GM12878 (cell line): ENCODE results near the gene TMC4. TPM values are rescaled to one million over a fixed set of nuclear protein-coding genes. Genes with fewer than 3 reads are reported as not detected.

Source experiments
- ATAC-seq: fragments of 200-7000 bp; cut with Tn5 transposase; 3 replicates; pipeline ENCODE4 v1.9.1; 2020; ENCODE audit warnings: mild to moderate bottlenecking, moderate library complexity
- BruUV-seq: library from RNA; stranded (reverse); fragments of 400-500 nt; replicated peaks from 2 replicates; lab custom pipeline; 2021; lab: Mats Ljungman, UMichigan
- CTCF ChIA-PET: fragments of 300-600 bp; sonication (Branson Sonifier 250); formaldehyde crosslinking; extraction: SDS; loops from one replicate; lab custom pipeline; 2021; ENCODE audit warnings: inconsistent platforms; lab: Yijun Ruan, JAX
- POLR2A ChIA-PET: fragments of 350-600 bp; formaldehyde crosslinking; extraction: SDS; loops from one replicate; lab custom pipeline; 2021; ENCODE audit warnings: inconsistent platforms; lab: Charles Lee
- RAD21 ChIA-PET: fragments of 300-600 bp; sonication (Branson Sonifier 250); formaldehyde crosslinking; loops from one replicate; lab custom pipeline; 2023; ENCODE audit warnings: antibody characterized with exemption; ENCODE audit not compliant: unreplicated experiment; lab: Charles Lee
- SMC1A ChIA-PET: fragments of 300-600 bp; sonication (Branson Sonifier 250); formaldehyde crosslinking; loops from one replicate; lab custom pipeline; 2023; ENCODE audit not compliant: unreplicated experiment, uncharacterized antibody; lab: Charles Lee
- DNase-seq: peaks from one replicate; pipeline ENCODE4 v3.0.0-alpha.2; 2011; ENCODE audit warnings: low read depth, low spot score
- FAIRE-seq: peaks from 3 replicates; lab custom pipeline; 2011; peaks lifted over from hg19 to GRCh38; lab: Jason Lieb, UNC
- H2AFZ ChIP-seq: 2 replicates; pipeline ENCODE4 v1.6.0; 2011; ENCODE audit warnings: low read depth, low read length, control low read depth; ENCODE audit not compliant: control insufficient read depth
- H3K27ac ChIP-seq: 2 replicates; pipeline ENCODE4 v1.5.1; 2011; ENCODE audit warnings: control low read depth; ENCODE audit not compliant: control insufficient read depth, insufficient read depth
- H3K27me3 ChIP-seq, 2 experiments: replicated peaks in 1 of 2; 2 replicates each; pipeline versions ENCODE4 v1.6.0 to v1.6.1; 2011; ENCODE audit warnings: low read length in 1 of 2; ENCODE audit not compliant: control insufficient read depth in 2 of 2, insufficient read depth in 2 of 2
- H3K36me3 ChIP-seq, 2 experiments: 2 replicates each; pipeline ENCODE4 v1.5.1; 2011; ENCODE audit warnings: low read length in 1 of 2; ENCODE audit not compliant: control insufficient read depth in 2 of 2, insufficient read depth in 2 of 2
- H3K4me1 ChIP-seq: 2 replicates; pipeline ENCODE4 v1.6.1; 2011; ENCODE audit warnings: mild to moderate bottlenecking, low read length, moderate library complexity, mixed read lengths; ENCODE audit not compliant: control insufficient read depth, insufficient read depth
- H3K4me2 ChIP-seq: 2 replicates; pipeline ENCODE4 v1.6.0; 2011; ENCODE audit warnings: control low read depth; ENCODE audit not compliant: control insufficient read depth, insufficient read depth
- H3K4me3 ChIP-seq: fragments of 200-600 bp; sonication (generic); 2 replicates; pipeline ENCODE4 v1.5.1; 2016
- H3K79me2 ChIP-seq: 2 replicates; pipeline ENCODE4 v1.6.0; 2011; ENCODE audit warnings: low read length; ENCODE audit not compliant: control insufficient read depth, insufficient read depth
- H3K9ac ChIP-seq: 2 replicates; pipeline ENCODE4 v1.8.0; 2011; ENCODE audit warnings: low read length, control low read depth, mixed read lengths; ENCODE audit not compliant: control insufficient read depth, insufficient read depth
- H3K9me3 ChIP-seq: replicated peaks from 3 replicates; pipeline ENCODE4 v1.5.1; 2011; ENCODE audit warnings: mild to moderate bottlenecking, low read length; ENCODE audit not compliant: control insufficient read depth, insufficient read depth
- H4K20me1 ChIP-seq: 2 replicates; pipeline ENCODE4 v1.6.0; 2011; ENCODE audit not compliant: control insufficient read depth, insufficient read depth
- BCL11A ChIP-seq: IDR thresholded peaks from 2 replicates; pipeline ENCODE4 v1.6.1; 2011; ENCODE audit warnings: low read depth, low read length
- BRCA1 ChIP-seq: IDR thresholded peaks from 2 replicates; pipeline ENCODE4 v1.6.1; 2011; ENCODE audit warnings: low read depth, low read length, improper control_type of control experiment
- CREM ChIP-seq: IDR thresholded peaks from 2 replicates; pipeline ENCODE4 v1.6.1; 2014; ENCODE audit warnings: antibody characterized with exemption, low read depth
- DPF2 ChIP-seq: fragments of 450-650 bp; IDR thresholded peaks from 2 replicates; pipeline ENCODE4 v1.6.1; 2017; ENCODE audit warnings: mild to moderate bottlenecking
- EZH2 ChIP-seq: IDR thresholded peaks from 2 replicates; pipeline ENCODE4 v1.6.1; 2012; ENCODE audit warnings: low read depth, mild to moderate bottlenecking, control low read depth, inconsistent platforms, low read length, borderline replicate concordance; ENCODE audit not compliant: control insufficient read depth
- IKZF1 ChIP-seq: fragments of 450-650 bp; conservative IDR thresholded peaks from 2 replicates; pipeline ENCODE4 v1.6.1; 2017; ENCODE audit warnings: antibody characterized with exemption, mild to moderate bottlenecking
- JUND ChIP-seq: IDR thresholded peaks from 2 replicates; pipeline ENCODE4 v1.6.1; 2012; ENCODE audit warnings: low read depth, mild to moderate bottlenecking, low read length, improper control_type of control experiment, moderate library complexity
- MXI1 ChIP-seq: fragments of 150-350 bp; IDR thresholded peaks from 2 replicates; pipeline ENCODE4 v1.6.1; 2011; ENCODE audit warnings: low read depth, mild to moderate bottlenecking, inconsistent platforms, low read length, improper control_type of control experiment
- PAX5 ChIP-seq: IDR thresholded peaks from 2 replicates; pipeline ENCODE4 v1.6.1; 2011; ENCODE audit warnings: low read depth, low read length, borderline replicate concordance
- POLR2AphosphoS2 ChIP-seq: IDR thresholded peaks from 2 replicates; pipeline ENCODE4 v1.6.1; 2011; ENCODE audit warnings: low read depth, mild to moderate bottlenecking, low read length, improper control_type of control experiment, moderate library complexity
- RCOR1 ChIP-seq: conservative IDR thresholded peaks from 2 replicates; pipeline ENCODE4 v1.6.1; 2012; ENCODE audit warnings: low read depth, low read length, improper control_type of control experiment
- RELA ChIP-seq: fragments of 450-650 bp; IDR thresholded peaks from 2 replicates; pipeline ENCODE4 v1.8.0; 2014; ENCODE audit warnings: borderline replicate concordance; ENCODE audit not compliant: partially characterized antibody
- SIX5 ChIP-seq: IDR thresholded peaks from 2 replicates; pipeline ENCODE4 v1.6.1; 2011; ENCODE audit warnings: mild to moderate bottlenecking, low read depth, low read length, moderate library complexity; ENCODE audit not compliant: severe bottlenecking
- SREBF1 ChIP-seq: IDR thresholded peaks from 2 replicates; pipeline ENCODE4 v1.6.1; 2012; ENCODE audit warnings: mild to moderate bottlenecking, low read length
- SRF ChIP-seq, 2 experiments: IDR thresholded peaks; 2 replicates each; pipeline ENCODE4 v1.6.1; 2011; ENCODE audit warnings: low read depth in 2 of 2, low read length in 2 of 2, mild to moderate bottlenecking in 1 of 2, moderate library complexity in 1 of 2
- TCF7 ChIP-seq: IDR thresholded peaks from 2 replicates; pipeline ENCODE4 v1.6.1; 2014; ENCODE audit warnings: antibody characterized with exemption, borderline replicate concordance
- ZNF217 ChIP-seq: fragments of 450-650 bp; IDR thresholded peaks from 2 replicates; pipeline ENCODE4 v1.6.1; 2017; ENCODE audit warnings: antibody characterized with exemption, mild to moderate bottlenecking
- ZNF24 ChIP-seq: fragments of 450-650 bp; IDR thresholded peaks from 2 replicates; pipeline ENCODE4 v1.6.1; 2017; ENCODE audit warnings: antibody characterized with exemption, mild to moderate bottlenecking
- ZNF622 ChIP-seq: fragments of 450-650 bp; IDR thresholded peaks from 2 replicates; pipeline ENCODE4 v1.6.1; 2017; ENCODE audit warnings: mild to moderate bottlenecking, inconsistent platforms
- WGBS: methylation state at CpG from one replicate; pipeline ENCODE4 v1.1.6; 2016; ENCODE audit warnings: low lambda C conversion rate; ENCODE audit not compliant: insufficient replicate concordance, insufficient coverage; ENCODE audit errors: missing lambda C conversion rate; 5-methylcytosine and 5-hydroxymethylcytosine counted together
- in situ Hi-C: fragments of 300-500 bp; cut with MboI; formaldehyde crosslinking; loops from 9 replicates; pipeline ENCODE4 v1.14.3; 2018; ENCODE audit warnings: mixed read lengths
- intact Hi-C: fragments of 100-400 bp; cut with micrococcal nuclease; formaldehyde crosslinking; loops from one replicate; pipeline ENCODE4 v1.14.2; 2022; ENCODE audit not compliant: unreplicated experiment
- polyA plus RNA-seq, 11 experiments: library from polyadenylated mRNA; depleted of rRNA in 4 of 11; unstranded in 6 of 11; stranded (reverse) in 5 of 11; fragments of >200 nt; fragmentation: Nextera tagmentation in 4 of 11; fragmentation: Illumina TruSeq in 1 of 11; extraction: Ambion mirVana in 4 of 11; extraction: Trizol in 1 of 11; gene quantifications; 1 replicate in 1 of 11; 2 replicates in 10 of 11; pipeline versions ENCODE4 v1.2.1 to v1.2.3, GENCODE V29; 2011 to 2016; ENCODE audit warnings: inconsistent platforms in 2 of 11, missing spikeins in 2 of 11, low read depth in 1 of 11
- total RNA-seq, 4 experiments: library from RNA; depleted of rRNA in 3 of 4; stranded (reverse); fragments of >200 nt in 3 of 4; fragmentation: Illumina TruSeq in 1 of 4; extraction: Trizol in 1 of 4; gene quantifications; 2 replicates each; pipeline versions ENCODE4 v1.2.1 to v1.2.3, GENCODE V29; 2013 to 2021
- TF ChIP-seq, protein P1 (sequence below): fragments of 450-650 bp; formaldehyde crosslinking; IDR thresholded peaks from 2 replicates; pipeline ENCODE4 v1.4.0; 2022; ENCODE audit warnings: mild to moderate bottlenecking, moderate library complexity

The TMC4 gene
- total and polyA plus RNA-seq, 10 of the 15 experiments (the other 5 are each of a cell fraction or from before 2014, with no cell fraction given), result 0.33 to 0.83 (median 0.74) TPM; not detected in 7

DNA sequence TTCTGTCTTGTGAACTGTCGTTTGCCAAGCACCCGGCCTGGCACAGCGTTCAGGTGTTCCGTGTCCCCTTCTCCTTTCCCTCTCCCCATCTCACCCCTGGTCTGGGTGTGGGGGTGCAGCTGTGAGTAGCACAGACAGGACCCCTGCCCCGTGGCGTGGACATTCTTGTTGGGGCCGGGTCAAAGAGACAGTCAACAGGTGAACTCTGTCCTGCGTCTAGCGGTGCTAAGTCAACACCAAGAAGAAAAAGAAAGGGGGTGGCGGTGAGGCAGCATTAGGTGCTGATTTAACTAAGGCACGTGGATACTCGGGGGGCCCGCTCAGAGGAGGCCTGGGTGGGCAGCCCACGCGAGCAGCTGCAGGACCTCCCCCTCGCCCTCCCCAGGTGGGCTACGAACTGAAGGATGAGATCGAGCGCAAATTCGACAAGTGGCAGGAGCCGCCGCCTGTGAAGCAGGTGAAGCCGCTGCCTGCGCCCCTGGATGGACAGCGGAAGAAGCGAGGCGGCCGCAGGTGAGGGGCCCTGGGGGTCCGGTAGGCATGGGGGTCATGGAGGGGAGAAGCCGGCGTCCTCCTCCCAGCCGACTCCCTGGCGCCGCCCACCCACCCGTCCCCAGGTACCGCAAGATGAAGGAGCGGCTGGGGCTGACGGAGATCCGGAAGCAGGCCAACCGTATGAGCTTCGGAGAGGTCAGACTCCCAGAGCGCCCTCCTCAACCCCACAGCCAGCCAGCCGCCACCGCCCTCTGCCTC is 45.1 kb downstream of the TMC4 start:
- no peak for TF ChIP-seq SREBF1
- no peak for TF ChIP-seq BCL11A
- no peak for TF ChIP-seq BRCA1
- no peak for TF ChIP-seq DPF2
- TF ChIP-seq CREM, result no peak
- no peak for TF ChIP-seq ZNF622
- no peak for TF ChIP-seq RCOR1
- TF ChIP-seq IKZF1, result no peak
- TF ChIP-seq JUND, result no peak
- TF ChIP-seq RELA, result no peak
- no peak for TF ChIP-seq MXI1
- TF ChIP-seq, protein P1, sequence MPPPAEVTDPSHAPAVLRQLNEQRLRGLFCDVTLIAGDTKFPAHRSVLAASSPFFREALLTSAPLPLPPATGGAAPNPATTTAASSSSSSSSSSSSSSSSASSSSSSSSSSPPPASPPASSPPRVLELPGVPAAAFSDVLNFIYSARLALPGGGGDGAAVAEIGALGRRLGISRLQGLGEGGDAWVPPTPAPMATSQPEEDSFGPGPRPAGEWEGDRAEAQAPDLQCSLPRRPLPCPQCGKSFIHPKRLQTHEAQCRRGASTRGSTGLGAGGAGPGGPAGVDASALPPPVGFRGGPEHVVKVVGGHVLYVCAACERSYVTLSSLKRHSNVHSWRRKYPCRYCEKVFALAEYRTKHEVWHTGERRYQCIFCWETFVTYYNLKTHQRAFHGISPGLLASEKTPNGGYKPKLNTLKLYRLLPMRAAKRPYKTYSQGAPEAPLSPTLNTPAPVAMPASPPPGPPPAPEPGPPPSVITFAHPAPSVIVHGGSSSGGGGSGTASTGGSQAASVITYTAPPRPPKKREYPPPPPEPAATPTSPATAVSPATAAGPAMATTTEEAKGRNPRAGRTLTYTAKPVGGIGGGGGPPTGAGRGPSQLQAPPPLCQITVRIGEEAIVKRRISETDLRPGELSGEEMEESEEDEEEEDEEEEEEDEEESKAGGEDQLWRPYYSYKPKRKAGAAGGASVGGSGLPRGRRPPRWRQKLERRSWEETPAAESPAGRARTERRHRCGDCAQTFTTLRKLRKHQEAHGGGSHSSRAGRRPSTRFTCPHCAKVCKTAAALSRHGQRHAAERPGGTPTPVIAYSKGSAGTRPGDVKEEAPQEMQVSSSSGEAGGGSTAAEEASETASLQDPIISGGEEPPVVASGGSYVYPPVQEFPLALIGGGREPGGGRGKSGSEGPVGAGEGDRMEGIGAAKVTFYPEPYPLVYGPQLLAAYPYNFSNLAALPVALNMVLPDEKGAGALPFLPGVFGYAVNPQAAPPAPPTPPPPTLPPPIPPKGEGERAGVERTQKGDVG (CRISPR knock-in tag), result no peak
- no peak for TF ChIP-seq SRF (IDR thresholded peaks at IDR 0.05; ENCODE audit: low read depth in 2 of 2, low read length in 2 of 2)
- TF ChIP-seq TCF7, result no peak
- no peak for TF ChIP-seq POLR2AphosphoS2
- TF ChIP-seq EZH2, result no peak
- no peak for TF ChIP-seq ZNF24
- no peak for TF ChIP-seq SIX5
- no peak for TF ChIP-seq PAX5
- no peak for TF ChIP-seq ZNF217
- no peaks in the 10 kb centered on the region for H3K79me2 ChIP-seq
- no peak overlapping the region for H3K27ac ChIP-seq
- DNase-seq (no peak), FAIRE-seq (no peak), ATAC-seq (no peak)
- in situ Hi-C loops, result loop anchor here (25.0 kb wide), 1 partner anchor 1534 kb away; the partner anchor contains the start of gene U2AF2
- H3K9ac ChIP-seq, result no peak overlapping the region
- H2AFZ ChIP-seq, result no peak overlapping the region
- no peaks in the 10 kb centered on the region for H3K27me3 ChIP-seq
- no peak overlapping the region for H3K4me2 ChIP-seq
- no peaks in the 10 kb centered on the region for H3K9me3 ChIP-seq
- no peaks in the 10 kb centered on the region for H4K20me1 ChIP-seq
- ChIA-PET SMC1A (no interaction called here), POLR2A (no interaction called here), CTCF (no interaction called here), RAD21 (no interaction called here)
- peaks cover 0 to 27% of the 10 kb centered on the region in 2 experiments; a peak in 3 of 4 replicates for H3K36me3 ChIP-seq
- H3K4me3 ChIP-seq, result no peak overlapping the region
- intact Hi-C loops, result no loop called here
- no peaks in the 10 kb centered on the region for H3K4me1 ChIP-seq
- WGBS, result 96% methylated on average over 27 of the region's 44 CpGs
- BruUV-seq, result TSS peak; percentile 31
